ENCODE results near the gene CERK.

The CERK gene

GRCh38 chr22:46731246-46732040 lies 6.6 kb downstream of the CERK start:
- DNase-seq (ENCODE audit: low spot score): no peak

GRCh38 chr22:46730568-46731245 lies 7.3 kb downstream of the CERK start:
- DNase-seq (ENCODE audit: low spot score): no peak

DNA sequence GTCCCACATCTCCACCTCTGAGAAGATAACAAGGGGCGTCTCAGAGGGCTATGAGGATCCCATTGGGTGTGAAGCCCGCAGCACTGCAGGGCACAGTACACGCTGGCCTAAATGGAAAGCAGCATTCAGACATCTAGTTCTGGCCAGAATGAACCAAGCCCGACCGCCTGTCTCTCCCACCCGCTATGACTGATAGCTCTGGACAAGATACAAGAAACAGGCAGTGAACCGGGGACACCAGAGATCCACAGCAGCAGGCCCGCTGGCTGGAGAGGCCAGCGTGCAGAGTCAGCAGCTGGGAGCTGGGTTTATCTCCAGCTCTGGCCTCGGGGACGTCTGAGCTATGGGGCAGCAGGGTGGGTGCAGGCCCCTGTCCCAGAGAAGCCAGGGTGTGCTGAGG lies 9.6 kb downstream of the CERK start:
- no peak for DNase-seq (ENCODE audit: low spot score)

DNA sequence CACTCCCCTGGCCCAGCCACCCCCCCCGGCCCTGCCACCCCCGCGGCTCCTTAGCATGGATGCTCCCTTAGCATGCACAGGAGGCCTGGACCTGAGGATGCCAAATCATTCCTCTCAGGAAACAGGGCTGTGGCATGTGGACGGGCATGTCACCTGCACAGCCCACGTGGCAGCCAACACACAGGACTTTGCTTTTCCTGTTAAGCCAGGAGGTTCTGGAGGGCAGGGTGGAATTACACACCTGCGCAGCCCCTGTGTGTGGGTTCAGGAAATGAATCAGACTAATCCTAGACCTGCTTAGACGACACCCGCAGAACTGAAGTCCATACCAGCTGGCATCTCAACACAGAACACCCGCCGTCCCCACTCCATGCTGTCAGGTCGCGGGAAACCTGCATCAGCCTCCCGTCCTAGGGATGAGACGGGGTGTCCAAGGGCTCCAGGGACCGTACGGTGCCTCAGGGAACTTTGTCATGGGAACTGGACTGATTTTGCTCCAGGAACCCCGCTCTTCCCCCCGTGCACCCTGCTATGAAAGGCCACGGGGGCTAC lies 10.2 kb downstream of the CERK start:
- DNase-seq (ENCODE audit: low spot score): no peak

DNA sequence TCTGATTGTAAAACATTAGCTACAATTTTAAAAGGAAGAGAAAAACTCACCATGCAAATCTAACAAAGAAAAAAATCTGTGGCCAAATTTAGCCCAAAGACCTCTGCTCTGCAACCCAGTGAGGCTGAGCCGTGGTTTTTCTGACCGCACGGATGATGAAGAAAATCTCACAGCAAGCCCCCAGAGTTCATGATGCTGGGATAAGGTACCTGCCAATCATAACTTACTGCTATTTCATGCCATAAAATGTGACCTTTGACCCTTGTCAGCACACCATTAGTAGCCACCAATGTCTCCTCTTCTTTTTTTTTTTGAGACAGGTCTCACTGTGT lies 11.1 kb downstream of the CERK start:
- DNase-seq (ENCODE audit: low spot score): no peak

- no peak for DNase-seq (ENCODE audit: low spot score)
Observed at GRCh38 chr22:46726066-46726985, 11.7 kb downstream of the CERK start.

DNA sequence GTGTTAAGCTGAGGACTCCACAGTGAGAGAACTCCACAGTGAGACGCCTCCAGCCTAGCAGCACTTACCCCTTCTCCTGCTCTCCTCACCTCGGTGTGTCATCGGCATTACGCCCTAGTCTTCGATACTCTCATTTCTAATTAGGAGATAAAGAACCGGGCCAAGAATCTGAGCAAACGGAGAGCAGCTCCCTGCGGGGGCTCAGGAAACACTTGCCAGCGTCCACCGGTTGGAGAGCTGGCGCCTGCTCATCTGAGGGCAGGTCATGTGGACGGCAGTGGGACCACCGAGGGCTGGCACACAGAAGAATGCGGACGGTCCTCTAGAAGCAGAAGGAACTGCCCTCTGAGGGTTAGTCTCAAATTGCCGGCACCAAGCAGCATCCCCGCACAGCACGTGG lies 13.0 kb downstream of the CERK start:
- DNase-seq (ENCODE audit: low spot score): no peak

GRCh38 chr22:46723882-46724281 lies 14.2 kb downstream of the CERK start:
- no peak for DNase-seq (ENCODE audit: low spot score)

DNA sequence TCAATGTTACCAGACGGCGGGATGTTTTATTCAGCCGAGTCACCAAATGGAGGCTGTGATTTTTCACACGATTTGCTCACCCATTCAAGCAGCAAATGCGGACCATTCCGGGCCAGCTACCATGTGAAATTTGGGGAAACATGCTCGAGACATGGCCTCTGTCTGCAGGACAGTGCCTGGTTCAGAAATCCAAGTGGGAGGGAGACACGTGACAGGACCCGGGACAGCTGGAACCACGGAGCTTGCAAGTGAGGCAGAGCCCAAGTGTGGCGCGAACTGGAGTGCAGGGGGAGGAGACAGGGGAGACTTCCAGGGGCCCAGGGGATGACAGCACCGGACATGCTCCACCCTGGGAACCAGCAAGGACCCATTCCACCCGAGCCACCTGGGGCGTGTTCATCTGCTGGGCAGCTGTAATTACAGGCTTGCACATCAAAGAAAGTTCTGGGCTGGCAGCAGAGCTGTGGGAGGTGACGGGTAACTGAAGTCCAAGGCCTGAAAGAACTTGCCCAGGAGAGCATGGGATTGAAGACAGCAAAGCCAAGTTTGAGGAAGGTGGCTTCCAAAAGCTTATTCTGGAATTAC lies 16.5 kb downstream of the CERK start:
- DNase-seq (ENCODE audit: low spot score): no peak

GRCh38 chr22:46719921-46720320 lies 18.1 kb downstream of the CERK start:
- DNase-seq (ENCODE audit: low spot score): no peak

GRCh38 chr22:46714550-46714949 lies 23.5 kb downstream of the CERK start:
- no peak for DNase-seq (ENCODE audit: low spot score)

DNA sequence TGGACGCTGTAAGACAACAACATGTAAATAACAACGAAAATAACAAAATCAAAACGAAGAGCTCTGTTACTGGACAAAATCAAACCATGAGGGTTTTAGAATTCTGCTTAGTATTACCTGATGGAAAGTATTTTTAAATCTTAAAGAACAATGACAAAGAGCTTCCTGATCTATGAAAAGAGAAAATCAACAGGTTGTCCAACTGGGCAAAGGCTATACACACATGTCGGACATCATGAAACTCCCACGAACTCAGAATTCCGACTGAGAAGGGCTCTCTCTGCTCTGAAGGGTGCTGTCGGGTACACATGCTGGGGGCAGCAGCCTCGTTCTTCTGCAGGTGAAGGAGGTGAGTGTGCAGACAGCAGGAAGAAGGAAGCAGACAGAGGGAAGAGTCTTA lies 25.8 kb downstream of the CERK start:
- DNase-seq (ENCODE audit: low spot score): no peak

GRCh38 chr22:46710806-46711205 lies 27.2 kb downstream of the CERK start:
- no peak for DNase-seq (ENCODE audit: low spot score)

- no peak for DNase-seq (ENCODE audit: low spot score)
Observed at GRCh38 chr22:46708766-46709330, 29.2 kb downstream of the CERK start.

- DNase-seq (ENCODE audit: low spot score): no peak
Observed at GRCh38 chr22:46707827-46708570, 30.1 kb downstream of the CERK start.

GRCh38 chr22:46707305-46707704 lies 30.7 kb downstream of the CERK start:
- no peak for DNase-seq (ENCODE audit: low spot score)

GRCh38 chr22:46706060-46706459 lies 32.0 kb downstream of the CERK start:
- DNase-seq (ENCODE audit: low spot score): no peak

DNA sequence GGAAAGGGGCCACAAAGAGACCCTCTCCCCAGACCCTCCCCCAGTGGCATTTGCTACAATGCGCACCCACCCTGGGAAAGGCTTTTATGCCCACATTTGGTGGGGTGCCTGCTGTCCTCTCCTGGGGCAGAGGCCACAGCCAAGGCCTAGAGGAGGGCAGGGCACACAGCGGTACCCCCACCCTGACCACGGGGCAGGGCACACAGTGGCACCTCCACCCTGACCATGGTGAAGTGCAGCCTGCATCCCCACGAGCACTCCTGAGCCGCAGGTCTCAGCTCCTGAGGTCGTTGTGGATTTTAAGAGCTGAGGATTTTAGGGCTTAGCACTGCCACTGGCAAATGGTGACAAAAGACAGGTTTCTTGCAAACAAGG lies 34.1 kb downstream of the CERK start:
- no peak for DNase-seq (ENCODE audit: low spot score)

- no peak for DNase-seq (ENCODE audit: low spot score)
Observed at GRCh38 chr22:46703171-46703995, 34.7 kb downstream of the CERK start.

DNA sequence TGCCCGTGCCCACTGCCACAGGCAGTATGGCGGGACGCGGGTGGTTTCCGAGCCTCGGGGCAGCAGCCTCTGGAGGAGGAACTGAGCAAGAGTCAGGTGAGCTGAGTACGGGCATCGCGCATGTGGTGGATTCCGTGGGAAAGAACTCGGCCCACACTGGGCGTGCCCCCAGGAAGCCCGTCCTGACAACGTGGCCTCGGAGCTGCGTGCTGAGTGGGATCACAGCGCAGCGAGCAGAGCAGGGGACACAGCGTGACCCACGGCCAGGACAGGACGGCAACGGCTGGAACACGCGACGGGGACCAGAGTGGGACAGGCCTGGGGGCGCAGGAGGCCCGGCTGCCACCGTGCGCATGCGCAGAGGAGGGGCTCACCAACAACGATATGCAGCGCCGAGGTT lies 36.8 kb downstream of the CERK start:
- DNase-seq (ENCODE audit: low spot score): no peak

All from HuH-7 (cell line).